Measurements from ENCODE around the gene RAPH1. TPM values are rescaled to one million over a fixed set of nuclear protein-coding genes. Genes with fewer than 3 reads are reported as not detected.
"Not testable (repeated sequence)": the region's sequence is repeated elsewhere in the genome, so short reads cannot be mapped to it uniquely, and the experiment has no call there.

The RAPH1 gene
- total RNA-seq, 4 donors from 2014 or later = 17.1 to 39.6 (median 21.7) TPM

GRCh38 chr2:203548887-203549286, 13.8 kb upstream of the RAPH1 start:
- Histone ChIP-seq H3K27me3 (no peaks in the 10 kb centered on the region), H3K4me3 (no peak overlapping the region), H3K4me1 (no peaks in the 10 kb centered on the region), H3K9me3 (no peaks in the 10 kb centered on the region), H3K36me3 (no peaks in the 10 kb centered on the region), H3K27ac (no peak overlapping the region)
- ATAC-seq = no peak
- TF ChIP-seq POLR2AphosphoS5 (IDR thresholded peaks at IDR 0.05) (no peak), EP300 (IDR thresholded peaks at IDR 0.05) (no peak), CTCF (IDR thresholded peaks at IDR 0.05) (no peak), POLR2A (IDR thresholded peaks at IDR 0.05) (no peak)

GRCh38 chr2:203547356-203547755, 12.3 kb upstream of the RAPH1 start:
- TF ChIP-seq EP300 (IDR thresholded peaks at IDR 0.05) (no peak), CTCF (IDR thresholded peaks at IDR 0.05) (no peak), POLR2A (IDR thresholded peaks at IDR 0.05) (no peak)
- Histone ChIP-seq H3K36me3 (no peaks in the 10 kb centered on the region), H3K27ac (no peak overlapping the region), H3K9me3 (no peaks in the 10 kb centered on the region), H3K4me1 (no peaks in the 10 kb centered on the region), H3K4me3 (no peak overlapping the region), H3K27me3 (no peaks in the 10 kb centered on the region)
- ATAC-seq = no peak
- WGBS, 2 donors (ENCODE audit: low coverage in 1 of 2) = 63 to 86% methylated on average over 1 of the region's 1 CpG

GRCh38 chr2:203544402-203544801, 9.3 kb upstream of the RAPH1 start:
- 93% methylated on average over 4 of the region's 4 CpGs; no CpG with 5 or more reads in 1 of the 2 donors for WGBS, 2 donors (ENCODE audit: low coverage in 1 of 2)
- no peaks in the 10 kb centered on the region for H3K9me3 ChIP-seq
- H3K4me1 ChIP-seq = no peaks in the 10 kb centered on the region
- H3K4me3 ChIP-seq = no peak overlapping the region
- no peaks in the 10 kb centered on the region for H3K36me3 ChIP-seq
- ATAC-seq = no peak
- no peak overlapping the region for H3K27ac ChIP-seq
- no peak for TF ChIP-seq POLR2AphosphoS5 (IDR thresholded peaks at IDR 0.05)
- no peak for TF ChIP-seq EP300 (IDR thresholded peaks at IDR 0.05)
- no peak for TF ChIP-seq CTCF (IDR thresholded peaks at IDR 0.05)
- no peak for TF ChIP-seq POLR2A (IDR thresholded peaks at IDR 0.05)
- no peaks in the 10 kb centered on the region for H3K27me3 ChIP-seq

GRCh38 chr2:203543898-203544328, 8.8 kb upstream of the RAPH1 start:
- no peaks in the 10 kb centered on the region for H3K27me3 ChIP-seq
- no peak for TF ChIP-seq POLR2AphosphoS5 (IDR thresholded peaks at IDR 0.05)
- TF ChIP-seq EP300 (IDR thresholded peaks at IDR 0.05) = no peak
- TF ChIP-seq CTCF (IDR thresholded peaks at IDR 0.05) = no peak
- TF ChIP-seq POLR2A (IDR thresholded peaks at IDR 0.05) = no peak
- H3K4me1 ChIP-seq = no peaks in the 10 kb centered on the region
- WGBS, 2 donors (ENCODE audit: low coverage in 1 of 2) = 83 to 91% methylated on average over 3 to 7 of the region's 8 CpGs
- ATAC-seq = no peak
- no peaks in the 10 kb centered on the region for H3K36me3 ChIP-seq
- no peak overlapping the region for H3K4me3 ChIP-seq
- H3K9me3 ChIP-seq = no peaks in the 10 kb centered on the region
- no peak overlapping the region for H3K27ac ChIP-seq

- ATAC-seq, H3K4me3 ChIP-seq, H3K27me3 ChIP-seq, H3K27ac ChIP-seq, H3K9me3 ChIP-seq, H3K4me1 ChIP-seq, H3K36me3 ChIP-seq: not testable (repeated sequence)
- WGBS, 2 donors (ENCODE audit: low coverage in 1 of 2) = 66 to 76% methylated on average over 3 of the region's 3 CpGs
These were observed 5.5 kb upstream of the RAPH1 start for GRCh38 chr2:203540598-203540997.

GRCh38 chr2:203538237-203538636, 3.1 kb upstream of the RAPH1 start:
- H3K9me3 ChIP-seq, ATAC-seq, H3K27ac ChIP-seq, H3K36me3 ChIP-seq, H3K27me3 ChIP-seq, H3K4me3 ChIP-seq: not testable (repeated sequence)
- H3K4me1 ChIP-seq = peaks cover 0 to 19% (median 4%) of the 10 kb centered on the region in 3 donors
- WGBS, 2 donors (ENCODE audit: low coverage in 1 of 2) = 80% methylated on average over 4 of the region's 4 CpGs; no CpG with 5 or more reads in 1 of the 2 donors

GRCh38 chr2:203536586-203536951, 1.5 kb upstream of the RAPH1 start:
- 94 to 100% methylated on average over 2 of the region's 2 CpGs for WGBS, 2 donors (ENCODE audit: low coverage in 1 of 2)
- H3K27me3 ChIP-seq = not testable (repeated sequence)

More at GRCh38 chr2:203536586-203536951, 1.5 kb upstream of the RAPH1 start:
- not testable (repeated sequence) for H3K27ac ChIP-seq, H3K36me3 ChIP-seq, H3K9me3 ChIP-seq, H3K4me3 ChIP-seq, ATAC-seq
- H3K4me1 ChIP-seq = peaks cover 0 to 28% (median 4%) of the 10 kb centered on the region in 3 donors

Measured in gastroesophageal sphincter (tissue), 4 donors.